ENCODE data around the gene TSACC. TPM values are rescaled to one million over a fixed set of nuclear protein-coding genes. Genes with fewer than 3 reads are reported as not detected.
"Not testable (repeated sequence)": the region's sequence is repeated elsewhere in the genome, so short reads cannot be mapped to it uniquely, and the experiment has no call there.

TSACC gene
- total RNA-seq, 4 donors from 2014 or later = not detected

DNA sequence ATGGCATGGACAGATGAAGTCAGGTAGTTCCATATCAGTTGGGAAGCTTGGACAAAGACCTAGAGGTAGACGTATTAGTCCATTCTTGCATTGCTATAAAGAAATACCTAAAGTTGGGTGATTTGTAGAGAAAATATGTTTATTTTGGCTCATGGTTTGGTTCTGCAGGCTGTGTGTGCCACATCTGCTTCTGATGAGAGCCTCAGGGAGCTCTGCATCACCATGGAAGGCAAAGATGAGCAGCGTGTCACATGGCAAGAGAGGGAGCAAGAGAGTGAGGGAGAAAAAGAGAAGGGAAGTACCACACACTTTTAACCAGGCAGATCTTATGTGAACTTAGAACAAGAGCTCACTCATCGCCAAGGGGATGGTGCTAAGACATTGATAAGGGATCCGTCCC, 9.0 kb downstream of the TSACC start:
- Histone ChIP-seq H3K4me3 (no peak overlapping the region), H3K36me3 (no peaks in the 10 kb centered on the region), H3K4me1 (no peaks in the 10 kb centered on the region), H3K27me3 (no peaks in the 10 kb centered on the region), H3K27ac (no peak overlapping the region), H3K9me3 (no peaks in the 10 kb centered on the region)
- DNase-seq = no peak
- TF ChIP-seq, protein P1, sequence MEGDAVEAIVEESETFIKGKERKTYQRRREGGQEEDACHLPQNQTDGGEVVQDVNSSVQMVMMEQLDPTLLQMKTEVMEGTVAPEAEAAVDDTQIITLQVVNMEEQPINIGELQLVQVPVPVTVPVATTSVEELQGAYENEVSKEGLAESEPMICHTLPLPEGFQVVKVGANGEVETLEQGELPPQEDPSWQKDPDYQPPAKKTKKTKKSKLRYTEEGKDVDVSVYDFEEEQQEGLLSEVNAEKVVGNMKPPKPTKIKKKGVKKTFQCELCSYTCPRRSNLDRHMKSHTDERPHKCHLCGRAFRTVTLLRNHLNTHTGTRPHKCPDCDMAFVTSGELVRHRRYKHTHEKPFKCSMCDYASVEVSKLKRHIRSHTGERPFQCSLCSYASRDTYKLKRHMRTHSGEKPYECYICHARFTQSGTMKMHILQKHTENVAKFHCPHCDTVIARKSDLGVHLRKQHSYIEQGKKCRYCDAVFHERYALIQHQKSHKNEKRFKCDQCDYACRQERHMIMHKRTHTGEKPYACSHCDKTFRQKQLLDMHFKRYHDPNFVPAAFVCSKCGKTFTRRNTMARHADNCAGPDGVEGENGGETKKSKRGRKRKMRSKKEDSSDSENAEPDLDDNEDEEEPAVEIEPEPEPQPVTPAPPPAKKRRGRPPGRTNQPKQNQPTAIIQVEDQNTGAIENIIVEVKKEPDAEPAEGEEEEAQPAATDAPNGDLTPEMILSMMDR (IDR thresholded peaks at IDR 0.05) = no peak
- TF ChIP-seq POLR2A (IDR thresholded peaks at IDR 0.05) = no peak

DNA sequence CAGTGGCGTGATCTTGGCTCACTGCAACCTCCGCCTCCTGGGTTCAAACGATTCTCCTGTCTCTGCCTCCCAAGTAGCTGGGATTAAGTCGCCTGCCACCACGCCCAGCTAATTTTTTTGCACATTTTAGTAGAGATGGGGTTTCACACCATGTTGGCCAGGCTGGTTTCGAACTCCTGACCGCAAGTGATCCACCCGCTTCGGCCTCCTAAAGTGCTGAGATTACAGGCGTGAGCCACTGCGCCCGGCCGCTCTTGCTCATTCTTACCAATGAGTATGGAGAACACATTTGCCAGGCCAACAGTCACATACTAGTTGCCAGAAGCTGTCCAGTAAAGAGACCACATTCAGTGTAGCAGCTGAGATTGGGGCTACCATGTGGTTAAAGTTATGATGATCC, 14.2 kb downstream of the TSACC start:
- H3K4me1 ChIP-seq, H3K36me3 ChIP-seq, H3K4me3 ChIP-seq, H3K9me3 ChIP-seq, DNase-seq, H3K27me3 ChIP-seq, H3K27ac ChIP-seq: not testable (repeated sequence)

DNA sequence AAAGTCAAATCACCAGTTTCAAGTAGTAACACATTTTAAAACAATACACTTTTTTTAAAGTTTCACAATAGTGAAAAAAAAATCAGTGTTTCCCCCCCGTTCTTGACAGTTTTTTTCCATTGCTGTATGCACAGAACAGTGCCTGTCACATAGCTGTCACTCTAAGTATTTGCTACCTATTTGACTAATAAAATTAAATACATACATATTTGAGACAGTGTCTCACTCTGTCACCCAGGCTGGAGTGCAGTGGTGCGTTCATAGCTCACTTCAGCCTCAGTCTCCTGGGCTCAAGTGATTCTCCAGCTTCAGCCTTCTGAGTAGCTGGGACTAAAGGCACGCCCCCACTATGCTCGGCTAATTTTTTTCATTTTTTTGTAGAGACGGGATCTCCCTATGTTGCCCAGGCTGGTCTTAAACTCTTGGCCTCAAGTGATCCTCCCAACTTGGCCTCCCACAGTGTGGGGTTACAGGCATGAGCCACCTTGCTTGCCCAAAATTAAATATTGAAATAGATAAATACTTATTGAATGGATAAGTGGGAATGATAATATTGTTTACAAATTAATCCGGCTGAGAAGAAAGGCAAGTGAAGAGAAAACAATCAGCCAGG, 18.0 kb downstream of the TSACC start:
- Histone ChIP-seq H3K9me3 (no peaks in the 10 kb centered on the region), H3K27ac (no peak overlapping the region), H3K4me3 (no peak overlapping the region), H3K27me3 (no peaks in the 10 kb centered on the region), H3K36me3 (no peaks in the 10 kb centered on the region), H3K4me1 (peaks cover 0 to 6% (median 0%) of the 10 kb centered on the region in 4 donors)
- DNase-seq = no peak
- TF ChIP-seq POLR2A (IDR thresholded peaks at IDR 0.05) = no peak
- TF ChIP-seq, protein P1 (IDR thresholded peaks at IDR 0.05) = no peak

DNA sequence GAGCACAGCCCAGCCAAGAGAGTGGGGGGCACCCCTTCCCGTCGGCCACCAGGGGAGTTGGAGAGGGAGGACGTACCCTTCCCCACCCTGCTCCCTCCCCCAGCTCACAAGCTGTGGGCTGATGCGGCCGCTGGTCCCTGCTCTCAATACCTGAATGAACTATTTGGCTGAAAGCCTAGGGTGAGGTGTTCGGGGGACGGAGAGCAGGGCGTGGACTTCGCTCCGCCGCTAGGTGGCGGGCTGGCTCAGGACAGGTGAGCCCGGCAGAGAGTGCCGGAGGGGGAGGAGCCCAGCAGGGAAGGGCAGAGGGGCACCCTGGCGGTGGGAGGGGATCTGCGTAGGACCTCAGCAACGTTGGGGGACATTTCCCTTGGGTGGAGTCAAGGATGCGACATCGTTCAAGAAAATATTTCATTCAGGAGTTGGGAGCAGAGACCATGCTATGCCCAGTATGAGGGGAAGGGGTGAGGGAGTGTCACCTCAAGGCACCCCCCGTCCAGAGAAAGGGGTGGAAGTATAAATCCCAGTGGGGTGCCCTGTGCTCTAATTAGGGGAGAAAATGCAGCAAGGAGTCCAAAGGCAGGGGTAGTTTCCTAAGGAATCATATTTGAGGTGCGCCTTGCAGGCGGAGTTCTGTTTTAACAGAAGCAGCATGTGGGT, 18.7 kb downstream of the TSACC start:
- TF ChIP-seq, protein P1 (IDR thresholded peaks at IDR 0.05) = peak; percentile 38 to 78 (median 76)
- no peak for TF ChIP-seq POLR2A (IDR thresholded peaks at IDR 0.05)
- DNase-seq = peak; percentile 38 to 83 (median 82)
- no peaks in the 10 kb centered on the region for H3K27me3 ChIP-seq

DNA sequence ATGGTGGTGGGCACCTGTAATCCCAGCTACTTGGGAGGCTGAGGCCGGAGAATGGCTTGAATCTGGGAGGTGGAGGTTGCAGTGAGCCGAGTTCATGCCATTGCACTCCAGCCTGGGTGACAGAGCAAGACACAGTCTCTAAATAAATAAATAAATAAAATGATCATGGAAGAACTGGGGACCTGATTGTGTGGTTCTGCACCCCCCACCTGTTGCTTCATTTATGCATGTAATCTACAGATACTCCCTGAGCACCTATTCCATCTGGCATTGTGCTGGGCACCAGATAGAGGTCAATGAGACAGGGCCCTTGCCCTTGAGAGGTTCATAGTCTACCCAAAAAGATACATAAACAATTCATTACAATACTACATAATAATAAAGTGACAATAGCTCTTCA, 19.7 kb downstream of the TSACC start:
- Histone ChIP-seq H3K4me3 (no peak overlapping the region), H3K9me3 (no peaks in the 10 kb centered on the region), H3K36me3 (no peaks in the 10 kb centered on the region), H3K27me3 (no peaks in the 10 kb centered on the region), H3K4me1 (peaks cover 0 to 6% (median 0%) of the 10 kb centered on the region in 4 donors), H3K27ac (no peak overlapping the region)
- TF ChIP-seq, protein P1 (IDR thresholded peaks at IDR 0.05) = no peak
- TF ChIP-seq POLR2A (IDR thresholded peaks at IDR 0.05) = no peak
- DNase-seq = no peak

More for the DNA sequence above, 18.7 kb downstream of the TSACC start:
- H3K9me3 ChIP-seq = no peaks in the 10 kb centered on the region
- H3K36me3 ChIP-seq = no peaks in the 10 kb centered on the region
- no peak overlapping the region for H3K27ac ChIP-seq
- H3K4me3 ChIP-seq = no peak overlapping the region
- H3K4me1 ChIP-seq = peaks cover 0 to 6% (median 0%) of the 10 kb centered on the region in 4 donors

DNA sequence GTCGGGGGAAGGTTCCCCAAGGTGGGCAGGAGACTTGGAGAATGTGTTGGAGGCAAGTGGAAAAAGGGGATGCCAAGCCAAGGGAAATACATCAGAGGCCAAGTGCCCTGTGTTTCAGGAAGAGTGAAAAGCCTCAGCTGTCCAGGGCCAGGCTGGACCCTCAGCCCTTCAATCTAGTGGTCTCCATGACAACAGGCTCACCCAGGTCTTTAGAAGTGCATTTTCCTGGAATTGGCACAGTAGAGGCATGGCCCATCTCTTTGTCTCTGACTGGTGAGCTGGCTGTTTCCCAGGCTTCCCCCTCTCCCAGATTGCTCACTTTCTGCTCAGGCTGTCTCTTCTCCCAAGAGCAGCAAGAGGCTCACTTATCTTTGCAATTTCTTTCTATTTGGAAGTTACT, 20.3 kb downstream of the TSACC start:
- no peak for DNase-seq
- H3K27me3 ChIP-seq = no peaks in the 10 kb centered on the region
- H3K4me1 ChIP-seq = peaks cover 0 to 6% (median 0%) of the 10 kb centered on the region in 4 donors
- H3K27ac ChIP-seq = no peak overlapping the region
- TF ChIP-seq, protein P1 (IDR thresholded peaks at IDR 0.05) = no peak
- TF ChIP-seq POLR2A (IDR thresholded peaks at IDR 0.05) = no peak
- H3K9me3 ChIP-seq = no peaks in the 10 kb centered on the region
- H3K36me3 ChIP-seq = no peaks in the 10 kb centered on the region
- H3K4me3 ChIP-seq = no peak overlapping the region

Measured in Peyer's patch (tissue), 4 donors.